ENCODE results near the gene CRTAP. TPM values are rescaled to one million over a fixed set of nuclear protein-coding genes. Genes with fewer than 3 reads are reported as not detected.

Gene CRTAP
- total and polyA plus RNA-seq, 2 of the 13 experiments (the other 11 are each of a cell fraction or from before 2014, with no cell fraction given): 54.2 to 119 TPM

- no peak for TF ChIP-seq MATR3 (CRISPR knock-in tag; IDR thresholded peaks at IDR 0.05)
- TF ChIP-seq ZSCAN29 (CRISPR knock-in tag; conservative IDR thresholded peaks at IDR 0.05): no peak
- no peak for TF ChIP-seq HMG20A (CRISPR knock-in tag; IDR thresholded peaks at IDR 0.05; ENCODE audit: borderline replicate concordance)
- TF ChIP-seq, protein P1, sequence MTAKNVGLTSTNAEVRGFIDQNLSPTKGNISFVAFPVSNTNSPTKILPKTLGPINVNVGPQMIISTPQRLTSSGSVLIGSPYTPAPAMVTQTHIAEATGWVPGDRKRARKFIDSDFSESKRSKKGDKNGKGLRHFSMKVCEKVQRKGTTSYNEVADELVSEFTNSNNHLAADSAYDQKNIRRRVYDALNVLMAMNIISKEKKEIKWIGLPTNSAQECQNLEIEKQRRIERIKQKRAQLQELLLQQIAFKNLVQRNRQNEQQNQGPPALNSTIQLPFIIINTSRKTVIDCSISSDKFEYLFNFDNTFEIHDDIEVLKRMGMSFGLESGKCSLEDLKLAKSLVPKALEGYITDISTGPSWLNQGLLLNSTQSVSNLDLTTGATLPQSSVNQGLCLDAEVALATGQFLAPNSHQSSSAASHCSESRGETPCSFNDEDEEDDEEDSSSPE (CRISPR knock-in tag; IDR thresholded peaks at IDR 0.05): no peak
- no peak for TF ChIP-seq SP5 (CRISPR knock-in tag; IDR thresholded peaks at IDR 0.05; ENCODE audit: borderline replicate concordance, low read depth)
- no peak for TF ChIP-seq PHB2 (IDR thresholded peaks at IDR 0.05; ENCODE audit: partially characterized antibody)
- no peak for TF ChIP-seq ZNF136 (CRISPR knock-in tag; IDR thresholded peaks at IDR 0.05; ENCODE audit: low read depth)
- no peak for TF ChIP-seq REST (IDR thresholded peaks at IDR 0.05; ENCODE audit: borderline replicate concordance in 1 of 2, low read depth in 1 of 2, low read length in 2 of 2)
- TF ChIP-seq RORA (CRISPR knock-in tag; IDR thresholded peaks at IDR 0.05): no peak
Observed at GRCh38 chr3:33145221-33145900, 31.5 kb downstream of the CRTAP start (continued).

Data from HepG2 (cell line).